Measurements from ENCODE around the gene CDC16.

DNA sequence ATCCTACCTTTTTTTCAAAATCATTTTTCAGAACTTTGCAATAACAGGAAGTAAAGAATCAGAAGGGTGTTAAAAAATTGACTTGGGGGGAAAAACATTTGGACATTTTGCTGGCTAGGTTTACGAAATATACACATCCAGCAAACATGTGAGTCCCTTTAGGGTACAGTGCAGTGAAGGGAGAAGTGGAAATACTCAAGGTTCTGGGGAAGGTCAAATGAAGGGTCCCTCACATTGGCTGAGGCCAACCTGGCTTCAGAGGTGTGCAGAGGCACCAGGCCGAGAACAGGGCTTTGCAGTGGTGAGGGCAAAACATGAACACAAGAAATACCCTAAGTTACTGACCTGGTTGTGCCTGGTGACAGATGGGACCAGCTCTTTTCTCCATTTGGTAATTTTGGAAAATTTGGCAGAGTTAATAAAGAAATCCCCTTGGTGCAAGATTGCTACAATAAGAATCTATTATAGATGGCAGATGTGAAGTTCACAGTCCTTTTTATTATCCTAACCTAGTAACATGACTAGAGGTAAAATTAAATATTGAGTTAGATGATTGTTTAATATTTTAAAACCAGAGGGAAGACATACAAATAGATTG, 45.2 kb downstream of the CDC16 start:
- TF ChIP-seq CEBPB (IDR thresholded peaks at IDR 0.05; ENCODE audit: low read depth, low read length), result no peak
- TF ChIP-seq SMC3 (IDR thresholded peaks at IDR 0.05; ENCODE audit: low read depth, low read length), result no peak
- no peak for TF ChIP-seq CTCF (conservative IDR thresholded peaks at IDR 0.05; ENCODE audit: low read depth, low read length)
- TF ChIP-seq MXI1 (IDR thresholded peaks at IDR 0.05; ENCODE audit: borderline replicate concordance, low read depth, low read length), result no peak
- no peak for TF ChIP-seq BHLHE40 (IDR thresholded peaks at IDR 0.05; ENCODE audit: low read depth, low read length)
- TF ChIP-seq, protein P1, sequence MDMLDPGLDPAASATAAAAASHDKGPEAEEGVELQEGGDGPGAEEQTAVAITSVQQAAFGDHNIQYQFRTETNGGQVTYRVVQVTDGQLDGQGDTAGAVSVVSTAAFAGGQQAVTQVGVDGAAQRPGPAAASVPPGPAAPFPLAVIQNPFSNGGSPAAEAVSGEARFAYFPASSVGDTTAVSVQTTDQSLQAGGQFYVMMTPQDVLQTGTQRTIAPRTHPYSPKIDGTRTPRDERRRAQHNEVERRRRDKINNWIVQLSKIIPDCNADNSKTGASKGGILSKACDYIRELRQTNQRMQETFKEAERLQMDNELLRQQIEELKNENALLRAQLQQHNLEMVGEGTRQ (IDR thresholded peaks at IDR 0.05; ENCODE audit: low read depth, low read length), result no peak

Data from IMR-90 (cell line).